Measurements from ENCODE around the gene TTC34.

- no peak for TF ChIP-seq POLR2A (IDR thresholded peaks at IDR 0.05; ENCODE audit: low read length)
- no peak for TF ChIP-seq GATA1 (IDR thresholded peaks at IDR 0.05; ENCODE audit: low read depth, low read length)
These were observed 172.4 kb downstream of the TTC34 start for GRCh38 chr1:2628933-2629626.
